B cell (primary cell): ENCODE data around the gene PHC2.

Experiments used
- CTCF ChIP-seq: fragments of 200-600 bp; IDR thresholded peaks from one replicate; pipeline ENCODE4 v1.8.0; 2022; ENCODE audit warnings: antibody characterized with exemption, mild to moderate bottlenecking
- EZH2 ChIP-seq: IDR thresholded peaks from 2 replicates; pipeline ENCODE4 v1.6.1; 2012; ENCODE audit warnings: borderline replicate concordance, low read depth, mild to moderate bottlenecking, moderate library complexity, low read length; ENCODE audit not compliant: insufficient read depth, poor library complexity, severe bottlenecking

GRCh38 chr1:33286451-33287185 is 144.3 kb downstream of the PHC2 start:
- no peak for TF ChIP-seq CTCF
- TF ChIP-seq EZH2: no peak
